GM18858 (cell line): ENCODE measurements around the gene PPP5C.
"Not testable (repeated sequence)": the region's sequence is repeated elsewhere in the genome, so short reads cannot be mapped to it uniquely, and the experiment has no call there.

Experiments
- ATAC-seq: cut with Tn5 transposase; IDR thresholded peaks from one replicate; pipeline ENCODE4 v1.9.1; 2021; ENCODE audit not compliant: unreplicated experiment

PPP5C gene

GRCh38 chr19:46428239-46429135 lies 81.6 kb downstream of the PPP5C start, which contains the start of gene PNMA8C:
PNMA8C (minus strand) TSS chr19:46428936; CDS start chr19:46428359, 577 bp downstream.
- ATAC-seq: no peak

DNA sequence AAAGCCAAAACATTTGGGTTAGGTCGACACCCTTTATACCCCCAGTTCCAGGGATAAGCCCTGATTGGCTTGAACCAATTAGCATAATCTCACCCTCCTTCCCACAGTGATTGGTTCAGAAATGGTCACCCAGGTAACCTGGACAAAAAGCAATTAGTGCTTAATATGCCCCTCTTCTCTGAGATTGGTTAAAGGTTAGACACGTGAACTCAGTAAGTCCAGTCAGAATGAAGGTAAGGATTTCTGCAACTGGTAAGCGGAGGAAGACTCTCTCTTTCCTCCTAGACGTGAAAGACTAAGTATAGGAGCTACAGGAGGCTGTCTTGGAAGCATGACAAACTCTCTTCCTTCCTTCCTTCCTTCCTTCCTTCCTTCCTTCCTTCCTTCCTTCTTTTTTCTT lies 83.1 kb downstream of the PPP5C start:
- no peak for ATAC-seq

DNA sequence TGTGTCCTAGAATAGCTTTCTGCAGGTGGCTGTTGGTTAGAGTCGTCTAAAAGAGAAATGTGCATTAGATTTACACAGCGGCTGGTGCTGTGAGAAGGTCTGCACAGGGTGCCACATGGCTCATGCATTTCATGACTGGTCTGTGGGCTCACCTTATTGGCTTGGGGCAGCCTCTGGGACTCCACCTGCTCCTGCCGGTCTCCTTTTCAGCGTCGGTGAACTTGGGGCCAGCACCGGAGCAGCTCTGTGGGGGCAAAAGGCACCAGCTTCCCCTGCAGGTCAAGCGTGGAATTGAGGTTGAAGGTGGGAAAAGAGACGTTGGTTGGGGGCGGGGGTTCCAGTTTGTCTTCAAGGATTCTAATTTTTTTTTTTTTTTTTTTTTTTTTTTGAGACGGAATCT lies 84.9 kb downstream of the PPP5C start:
- ATAC-seq: no peak

DNA sequence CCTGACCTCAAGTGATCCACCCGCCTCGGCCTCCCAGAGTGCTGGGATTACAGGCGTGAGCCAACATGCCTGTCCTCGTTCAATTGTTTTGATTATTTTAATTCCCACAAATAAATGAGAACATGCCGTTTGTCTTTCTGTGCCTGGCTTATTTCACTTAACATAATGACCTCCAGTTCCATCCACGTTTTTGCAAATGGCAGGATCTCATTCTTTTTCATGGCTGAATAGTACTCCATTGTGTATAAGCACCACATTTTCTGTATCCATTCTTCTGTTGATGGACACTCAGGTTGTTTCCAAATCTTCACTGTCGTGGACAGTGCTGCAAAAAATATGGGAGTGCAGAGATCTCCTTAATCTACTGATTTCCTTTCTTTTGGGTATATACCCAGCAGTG lies 86.6 kb downstream of the PPP5C start:
- ATAC-seq: not testable (repeated sequence)

DNA sequence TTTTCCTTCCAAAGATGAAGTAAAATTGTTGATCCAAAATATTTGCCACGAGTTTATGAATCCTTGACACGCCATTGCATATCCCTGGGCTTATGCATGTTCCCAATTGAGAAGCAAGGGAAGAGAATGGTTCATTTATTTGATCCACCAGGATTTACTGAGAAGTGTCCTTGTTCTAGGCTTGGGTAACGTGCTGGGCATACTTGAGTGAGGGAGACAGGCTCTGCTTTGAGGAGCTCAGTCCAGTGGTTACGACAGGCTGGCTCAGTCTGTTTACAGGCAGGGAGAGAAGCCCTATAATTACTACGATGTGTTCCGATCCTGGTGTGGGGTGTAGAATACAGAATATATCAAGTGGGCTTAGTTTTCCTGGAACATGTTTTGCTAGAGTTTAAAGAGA lies 88.1 kb downstream of the PPP5C start:
- ATAC-seq: no peak

DNA sequence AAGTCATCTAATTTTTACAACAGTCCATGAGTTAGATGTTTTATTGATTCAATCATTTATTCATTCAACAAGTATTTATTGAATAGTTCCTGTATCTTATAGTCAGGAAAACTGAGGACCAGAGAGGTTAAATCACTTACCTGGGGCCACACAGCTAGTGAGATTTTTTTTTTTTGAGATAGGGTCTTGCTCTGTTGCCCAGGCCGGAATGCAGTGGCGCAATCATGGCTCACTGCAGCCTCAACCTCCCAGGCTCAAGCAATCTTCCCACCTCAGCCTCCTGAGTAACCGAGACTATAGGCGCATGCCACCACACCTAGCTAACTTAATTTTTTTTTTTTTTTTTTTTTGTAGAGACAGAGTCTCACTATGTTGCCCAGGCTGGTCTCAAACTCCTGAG lies 88.8 kb downstream of the PPP5C start:
- ATAC-seq: not testable (repeated sequence)
